A549 (cell line): Measurements from ENCODE around the gene CFAP77. TPM values are rescaled to one million over a fixed set of nuclear protein-coding genes. Genes with fewer than 3 reads are reported as not detected.
"Not testable (repeated sequence)": the region's sequence is repeated elsewhere in the genome, so short reads cannot be mapped to it uniquely, and the experiment has no call there.

Experiments used
- ATAC-seq, 2 experiments: fragments of 200-7000 bp in 1 of 2; fragments of >200 bp in 1 of 2; cut with Nextera tagmentation in 1 of 2; cut with Tn5 transposase in 1 of 2; 3 replicates each; pipeline versions ENCODE4 v1.8.0 to v1.9.1; 2018 to 2020; ENCODE audit warnings: mild to moderate bottlenecking in 1 of 2, moderate library complexity in 1 of 2
- CTCF ChIA-PET: fragments of 300-600 bp; sonication (Branson Sonifier 250); formaldehyde crosslinking; extraction: SDS; loops from one replicate; lab custom pipeline; 2021; ENCODE audit warnings: antibody characterized with exemption, inconsistent platforms; lab: Yijun Ruan, JAX
- POLR2A ChIA-PET: fragments of 350-600 bp; formaldehyde crosslinking; extraction: SDS; loops from one replicate; lab custom pipeline; 2021; ENCODE audit warnings: antibody characterized with exemption, inconsistent platforms; lab: Yijun Ruan, JAX
- DNase-seq, 2 experiments: peaks; one replicate each; pipeline versions ENCODE4 v3.0.0 to v3.0.0-alpha.2; 2011 to 2016; ENCODE audit warnings: low read depth in 1 of 2, low spot score in 1 of 2
- FAIRE-seq: peaks from 2 replicates; lab custom pipeline; 2011; peaks lifted over from hg19 to GRCh38; lab: Jason Lieb, UNC
- H3K27ac ChIP-seq, 2 experiments: fragments of >200 bp; sonication (Bioruptor Twin); formaldehyde crosslinking; 3 replicates each; pipeline ENCODE4 v1.5.1; 2016 to 2017
- H3K4me1 ChIP-seq: fragments of >200 bp; sonication (Bioruptor Twin); formaldehyde crosslinking; 3 replicates; pipeline ENCODE4 v1.6.1; 2016
- H3K4me2 ChIP-seq: fragments of >200 bp; sonication (Bioruptor Twin); formaldehyde crosslinking; 3 replicates; pipeline ENCODE4 v1.6.1; 2016
- H3K4me3 ChIP-seq: fragments of >200 bp; sonication (Bioruptor Twin); formaldehyde crosslinking; 3 replicates; pipeline ENCODE4 v1.5.1; 2016
- H3K9me3 ChIP-seq: fragments of >200 bp; sonication (Bioruptor Twin); formaldehyde crosslinking; 3 replicates; pipeline ENCODE4 v1.6.1; 2016
- BCL3 ChIP-seq: fragments of >200 bp; sonication (Bioruptor Twin); formaldehyde crosslinking; IDR thresholded peaks from 3 replicates; pipeline ENCODE4 v1.6.1; 2016
- BHLHE40 ChIP-seq: IDR thresholded peaks from 2 replicates; pipeline ENCODE4 v1.6.1; 2012; ENCODE audit warnings: low read depth, low read length, inconsistent platforms
- CEBPB ChIP-seq, 2 experiments: fragments of >200 bp in 1 of 2; sonication (Bioruptor Twin) in 1 of 2; formaldehyde crosslinking in 1 of 2; IDR thresholded peaks; 2 replicates each; pipeline ENCODE4 v1.6.1; 2012 to 2016
- CHD2 ChIP-seq: fragments of 150-350 bp; IDR thresholded peaks from 2 replicates; pipeline ENCODE4 v1.6.1; 2014; ENCODE audit warnings: low read length; ENCODE audit not compliant: partially characterized antibody
- EHMT2 ChIP-seq: fragments of 200-600 bp; sonication (generic); IDR thresholded peaks from 2 replicates; pipeline ENCODE4 v1.6.1; 2016; ENCODE audit warnings: antibody characterized with exemption, low read depth, mild to moderate bottlenecking, moderate library complexity
- EP300 ChIP-seq, 2 experiments: fragments of >200 bp; sonication (Bioruptor Twin); formaldehyde crosslinking; IDR thresholded peaks; 2 replicates in 1 of 2; 3 replicates in 1 of 2; pipeline ENCODE4 v1.6.1; 2016 to 2017
- FOSB ChIP-seq: fragments of 250-450 bp; sonication (Bioruptor Pico); IDR thresholded peaks from 2 replicates; pipeline ENCODE4 v1.5.0; 2020; ENCODE audit warnings: mild to moderate bottlenecking, moderate library complexity
- FOXS1 ChIP-seq: fragments of 250-450 bp; sonication (Bioruptor Pico); IDR thresholded peaks from 2 replicates; pipeline ENCODE4 v1.5.0; 2020; ENCODE audit warnings: mild to moderate bottlenecking, moderate library complexity
- HDAC2 ChIP-seq: fragments of 200-600 bp; sonication (generic); IDR thresholded peaks from 2 replicates; pipeline ENCODE4 v1.6.1; 2016
- HEYL ChIP-seq: fragments of 250-450 bp; sonication (Bioruptor Pico); IDR thresholded peaks from 2 replicates; pipeline ENCODE4 v1.8.0; 2021; ENCODE audit warnings: mild to moderate bottlenecking, moderate library complexity
- HOXB13 ChIP-seq: fragments of 250-450 bp; sonication (Bioruptor Pico); IDR thresholded peaks from 2 replicates; pipeline ENCODE4 v1.5.0; 2020; ENCODE audit warnings: low read depth, mild to moderate bottlenecking, moderate library complexity
- JUN ChIP-seq, 2 experiments: fragments of >200 bp; sonication (Bioruptor Twin); formaldehyde crosslinking; IDR thresholded peaks; 2 replicates in 1 of 2; 3 replicates in 1 of 2; pipeline ENCODE4 v1.6.1; 2016 to 2017
- KDM1A ChIP-seq: fragments of 200-600 bp; sonication (generic); IDR thresholded peaks from 2 replicates; pipeline ENCODE4 v1.6.1; 2016; ENCODE audit warnings: low read depth, mild to moderate bottlenecking
- MAFK ChIP-seq: fragments of 450-650 bp; IDR thresholded peaks from 2 replicates; pipeline ENCODE4 v1.6.1; 2014; ENCODE audit not compliant: partially characterized antibody
- MAZ ChIP-seq: fragments of 150-350 bp; IDR thresholded peaks from 2 replicates; pipeline ENCODE4 v1.6.1; 2014; ENCODE audit warnings: antibody characterized with exemption, low read depth, low read length, borderline replicate concordance
- PBX3 ChIP-seq: IDR thresholded peaks from 2 replicates; pipeline ENCODE4 v1.6.1; 2012
- PHF8 ChIP-seq: fragments of 200-600 bp; sonication (generic); IDR thresholded peaks from 2 replicates; pipeline ENCODE4 v1.6.1; 2016; ENCODE audit warnings: low read depth, mild to moderate bottlenecking, antibody characterized with exemption, moderate library complexity, borderline replicate concordance
- POLR2AphosphoS2 ChIP-seq: conservative IDR thresholded peaks from 2 replicates; pipeline ENCODE4 v1.6.1; 2012; ENCODE audit warnings: low read length, improper control_type of control experiment, inconsistent platforms
- RCOR1 ChIP-seq: fragments of 150-350 bp; IDR thresholded peaks from 2 replicates; pipeline ENCODE4 v1.6.1; 2014; ENCODE audit warnings: antibody characterized with exemption, low read length, low read depth
- RFX5 ChIP-seq: fragments of 450-650 bp; IDR thresholded peaks from 2 replicates; pipeline ENCODE4 v1.7.1; 2014; ENCODE audit warnings: antibody characterized with exemption, mild to moderate bottlenecking, moderate library complexity
- RNF2 ChIP-seq: fragments of 200-600 bp; sonication (generic); IDR thresholded peaks from 2 replicates; pipeline ENCODE4 v1.6.1; 2016; ENCODE audit warnings: low read depth, mild to moderate bottlenecking, antibody characterized with exemption, moderate library complexity, borderline replicate concordance
- SMC3 ChIP-seq: fragments of >200 bp; sonication (Bioruptor Twin); formaldehyde crosslinking; IDR thresholded peaks from 3 replicates; pipeline ENCODE4 v1.6.1; 2018; ENCODE audit warnings: inconsistent platforms
- TFCP2L1 ChIP-seq: fragments of 250-450 bp; sonication (Bioruptor Pico); IDR thresholded peaks from 2 replicates; pipeline ENCODE4 v1.5.0; 2021; ENCODE audit warnings: mild to moderate bottlenecking
- ZFP36 ChIP-seq: fragments of 450-650 bp; IDR thresholded peaks from 2 replicates; pipeline ENCODE4 v1.6.1; 2014; ENCODE audit warnings: borderline replicate concordance; ENCODE audit not compliant: partially characterized antibody
- WGBS: methylation state at CpG from one replicate; pipeline ENCODE4 v1.1.6; 2017; ENCODE audit errors: missing lambda C conversion rate; 5-methylcytosine and 5-hydroxymethylcytosine counted together
- polyA plus RNA-seq, 4 experiments: library from polyadenylated mRNA; depleted of rRNA in 3 of 4; stranded (reverse); fragments of >200 nt; fragmentation: RNase III in 1 of 4; extraction: RNeasy Plus Mini Kit Qiagen cat#74134 plus additional on column Dnase treatment in 1 of 4; gene quantifications; 2 replicates in 3 of 4; 3 replicates in 1 of 4; pipeline ENCODE4 v1.2.3, GENCODE V29; 2011 to 2017
- TF ChIP-seq, protein P1 (sequence below): IDR thresholded peaks from 2 replicates; pipeline ENCODE4 v1.6.1; 2012

CFAP77 gene
- polyA plus RNA-seq, 2 of the 4 experiments (the other 2 are of a cell fraction), result 0.05 TPM; not detected in 1

GRCh38 chr9:132564526-132564925, 154.5 kb downstream of the CFAP77 start (continued):
- no peak for TF ChIP-seq KDM1A
- no peak for TF ChIP-seq EHMT2
- TF ChIP-seq CEBPB (IDR thresholded peaks at IDR 0.05), result no peak

DNA sequence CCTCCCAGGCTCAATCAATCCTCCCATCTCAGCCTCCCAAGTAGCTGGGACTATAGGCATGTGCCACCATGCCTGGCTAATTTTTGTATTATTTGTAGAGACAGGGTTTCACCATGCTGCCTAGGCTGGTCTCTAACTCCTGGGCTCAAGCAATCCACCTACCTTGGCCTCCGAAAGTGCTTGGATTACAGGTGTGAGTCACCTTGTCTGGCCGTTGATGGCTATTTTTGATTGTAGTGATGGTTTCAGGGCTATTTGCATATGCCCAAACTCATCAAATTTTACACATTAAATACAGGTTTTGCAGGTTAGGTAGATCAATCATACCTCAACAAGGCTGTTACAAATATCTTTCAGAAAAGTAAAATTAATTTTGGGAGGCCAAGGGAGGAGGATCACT, 158.8 kb downstream of the CFAP77 start:
- 42% methylated on average over 2 of the region's 2 CpGs for WGBS
- ATAC-seq, H3K4me1 ChIP-seq, H3K27ac ChIP-seq, H3K9me3 ChIP-seq, H3K4me3 ChIP-seq, H3K4me2 ChIP-seq, DNase-seq, POLR2A ChIA-PET, FAIRE-seq: not testable (repeated sequence)
- CTCF ChIA-PET, result interaction anchor here (13.9 kb wide), 1 partner anchor 62 kb away, joined by 176 read pairs; no protein-coding TSS in a partner anchor

DNA sequence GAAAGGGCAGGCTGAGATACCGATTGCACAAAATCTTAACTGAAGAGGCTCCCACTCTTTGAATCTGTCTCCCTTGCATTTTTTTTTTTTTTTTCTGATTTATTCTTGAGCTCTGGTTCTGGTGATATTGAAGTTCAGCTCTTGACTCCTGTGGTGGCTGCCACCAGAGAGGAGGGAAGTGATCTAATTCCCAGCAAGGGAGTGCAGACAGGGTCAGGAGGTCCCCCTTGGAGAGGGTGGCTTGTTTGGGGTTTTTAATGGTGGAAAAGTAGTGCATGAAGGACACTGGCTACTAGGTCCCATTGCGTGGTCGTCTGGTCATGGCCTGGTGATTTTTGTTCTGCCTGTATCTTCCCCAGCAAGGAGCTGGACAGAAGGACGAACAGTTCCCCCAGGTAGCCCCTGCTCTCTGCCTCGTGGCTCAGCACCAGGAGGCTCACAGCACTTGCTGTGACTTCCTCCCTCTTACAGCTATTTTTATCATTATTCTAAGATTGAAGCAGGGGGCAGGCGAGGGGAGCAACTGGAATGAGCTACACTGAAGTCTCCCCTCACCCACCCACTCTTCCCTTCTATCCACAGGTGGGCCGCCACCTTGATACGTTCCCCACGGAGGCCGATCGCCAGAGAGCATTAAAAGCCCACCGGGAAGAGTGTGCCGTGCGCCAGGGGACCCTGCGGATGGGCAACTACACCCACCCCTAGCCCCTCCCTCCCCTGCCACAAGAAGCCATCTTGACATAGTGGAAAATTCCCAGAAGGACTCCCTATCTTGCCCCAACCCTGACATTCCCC, 162.0 kb downstream of the CFAP77 start:
- ATAC-seq, result no peak
- 56% methylated on average over 12 of the region's 15 CpGs for WGBS
- TF ChIP-seq FOXS1 (CRISPR knock-in tag), result no peak
- no peak for TF ChIP-seq EP300 (IDR thresholded peaks at IDR 0.05)
- TF ChIP-seq FOSB (CRISPR knock-in tag), result no peak
- TF ChIP-seq PBX3, result no peak
- TF ChIP-seq HOXB13 (CRISPR knock-in tag), result no peak
- TF ChIP-seq ZFP36, result no peak
- no peak for TF ChIP-seq RNF2
- TF ChIP-seq MAFK, result no peak
- no peak for TF ChIP-seq TFCP2L1 (CRISPR knock-in tag)
- TF ChIP-seq POLR2AphosphoS2, result no peak
- no peak for TF ChIP-seq BHLHE40
- TF ChIP-seq HEYL, result no peak
- TF ChIP-seq PHF8, result no peak
- TF ChIP-seq, all 56 proteins: peak for 0
- no peak overlapping the region for H3K4me2 ChIP-seq
- ChIA-PET POLR2A (no interaction called here), CTCF (interaction anchor here (0.9 to 13.9 kb wide), 4 partner anchors 65 to 168 kb away, joined by 3 to 176 read pairs (median 4); partner anchors contain the start of gene CFAP77)
- H3K9me3 ChIP-seq, result no peaks in the 10 kb centered on the region
- no peak for DNase-seq
- H3K4me1 ChIP-seq, result no peaks in the 10 kb centered on the region
- no peak overlapping the region for H3K4me3 ChIP-seq
- no peak overlapping the region for H3K27ac ChIP-seq
- FAIRE-seq, result no peak

DNA sequence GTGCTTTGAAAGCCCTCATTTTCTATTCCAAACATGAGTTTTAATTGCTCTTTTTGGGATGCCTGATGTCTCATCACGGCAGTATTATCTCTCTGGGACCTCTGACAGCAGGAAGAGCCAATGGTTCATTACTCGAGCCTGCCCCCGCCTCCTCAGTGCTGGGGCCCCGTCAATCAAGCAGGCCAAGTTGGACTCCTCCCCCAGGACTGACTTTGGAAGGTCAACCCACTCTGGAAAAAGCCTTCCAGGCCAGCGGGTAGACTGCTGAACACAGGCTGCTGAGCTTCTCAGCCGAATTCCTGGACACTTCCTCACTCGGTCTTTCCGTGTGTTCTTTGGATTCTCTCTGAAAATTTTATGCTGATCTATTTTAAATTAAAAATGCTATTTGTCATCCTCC, 162.9 kb downstream of the CFAP77 start:
- DNase-seq (peak in 1 of 2 experiments; percentile 20), ATAC-seq (peak in 1 of 2 experiments; percentile 51; a peak in 3 of 6 replicates)

More for the DNA sequence above, 162.9 kb downstream of the CFAP77 start:
- Histone ChIP-seq H3K4me1 (no peaks in the 10 kb centered on the region), H3K9me3 (no peaks in the 10 kb centered on the region), H3K27ac (no peak overlapping the region), H3K4me2 (no peak overlapping the region), H3K4me3 (no peak overlapping the region)
- TF ChIP-seq MAFK (no peak), ZFP36 (no peak), RFX5 (no peak), BCL3 (no peak), FOXS1 (CRISPR knock-in tag) (no peak), FOSB (CRISPR knock-in tag) (no peak), CHD2 (no peak), SMC3 (no peak), JUN (IDR thresholded peaks at IDR 0.05) (no peak), MAZ (no peak), HDAC2 (no peak), RCOR1 (no peak)
- TF ChIP-seq, protein P1, sequence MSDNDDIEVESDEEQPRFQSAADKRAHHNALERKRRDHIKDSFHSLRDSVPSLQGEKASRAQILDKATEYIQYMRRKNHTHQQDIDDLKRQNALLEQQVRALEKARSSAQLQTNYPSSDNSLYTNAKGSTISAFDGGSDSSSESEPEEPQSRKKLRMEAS, result no peak
- FAIRE-seq, result no peak
- CTCF ChIA-PET, result interaction anchor here (1.5 to 13.9 kb wide), 4 partner anchors 10 to 162 kb away, joined by 3 to 176 read pairs (median 10); partner anchors contain the start of genes BARHL1 and CFAP77
- 14% methylated on average over 8 of the region's 8 CpGs for WGBS
- POLR2A ChIA-PET, result no interaction called here
